Thymus (tissue), 11 donors: ENCODE measurements around the gene UPK3A. TPM values are rescaled to one million over a fixed set of nuclear protein-coding genes. Genes with fewer than 3 reads are reported as not detected.
"Not testable (repeated sequence)": the region's sequence is repeated elsewhere in the genome, so short reads cannot be mapped to it uniquely, and the experiment has no call there.

ENCODE experiments used
- DNase-seq, 9 donors: peaks; one replicate each; pipeline ENCODE4 v3.0.0-alpha.2; 2013; ENCODE audit warnings: low spot score in 9 of 9, low read depth in 6 of 9, missing footprints in 1 of 9
- H3K27ac ChIP-seq, 2 donors: one replicate each; pipeline ENCODE4 v1.5.1; 2013; ENCODE audit warnings: control low read depth in 1 of 2, low read depth in 1 of 2, low read length in 1 of 2, mild to moderate bottlenecking in 1 of 2, moderate library complexity in 1 of 2
- H3K27me3 ChIP-seq, 2 donors: one replicate each; pipeline ENCODE4 v1.5.1; 2013; ENCODE audit warnings: low read length in 1 of 2; ENCODE audit not compliant: control insufficient read depth in 2 of 2, insufficient read depth in 1 of 2
- H3K36me3 ChIP-seq, 2 donors: one replicate each; pipeline ENCODE4 v1.5.1; 2013; ENCODE audit warnings: low read length in 1 of 2, mild to moderate bottlenecking in 1 of 2, moderate library complexity in 1 of 2; ENCODE audit not compliant: control insufficient read depth in 2 of 2, insufficient read depth in 2 of 2
- H3K4me1 ChIP-seq, 2 donors: one replicate each; pipeline ENCODE4 v1.5.1; 2013; ENCODE audit warnings: low read length in 2 of 2; ENCODE audit not compliant: control insufficient read depth in 2 of 2, insufficient read depth in 2 of 2
- H3K4me3 ChIP-seq, 2 donors: one replicate each; pipeline ENCODE4 v1.5.1; 2013; ENCODE audit warnings: low read length in 2 of 2, control low read depth in 1 of 2, mild to moderate bottlenecking in 1 of 2
- H3K9me3 ChIP-seq, 2 donors: one replicate each; pipeline ENCODE4 v1.5.1; 2013; ENCODE audit warnings: low read length in 1 of 2, mild to moderate bottlenecking in 1 of 2; ENCODE audit not compliant: control insufficient read depth in 2 of 2, insufficient read depth in 1 of 2
- WGBS: extraction: QIAGEN DNeasy Blood & Tissue Kit; methylation state at CpG from one replicate; pipeline ENCODE4 v1.1.7; 2013; 5-methylcytosine and 5-hydroxymethylcytosine counted together
- polyA plus RNA-seq: library from polyadenylated mRNA; stranded (reverse); fragments of 200-250 nt; gene quantifications from one replicate; pipeline ENCODE4 v1.2.3, GENCODE V29; 2013
- total RNA-seq: library from RNA; stranded (reverse); fragments of 120-200 nt; gene quantifications from one replicate; pipeline ENCODE4 v1.2.4, GENCODE V29; 2013
- donor health status: healthy.

Gene UPK3A
- total and polyA plus RNA-seq, 2 donors = 0.47 to 1.0 TPM

DNA sequence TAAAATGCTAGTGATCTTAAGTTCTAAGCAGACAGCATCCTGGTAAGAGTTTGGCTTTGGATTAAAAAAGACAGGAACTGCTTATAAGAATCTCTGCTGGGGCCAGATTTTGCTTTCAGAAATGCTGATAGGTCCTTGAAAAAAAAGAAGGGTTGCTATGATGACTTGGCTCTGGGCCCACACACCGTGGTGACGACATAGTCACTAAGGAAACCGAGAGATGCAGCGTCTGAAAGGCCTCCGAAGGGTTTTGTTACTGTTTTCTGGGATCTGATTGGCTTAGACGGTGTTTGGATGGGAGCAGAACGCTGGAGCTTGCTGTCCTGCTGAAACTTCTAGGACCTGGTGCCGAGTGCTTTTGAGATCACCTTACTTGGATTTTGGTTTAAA lies 33.4 kb downstream of the UPK3A start:
- H3K4me3 ChIP-seq = peak overlapping the region; percentile 14 to 49
- peak in 8 of 9 donors; percentile 66 to 92 (median 80) for DNase-seq
- peaks cover 9 to 12% of the 10 kb centered on the region in 2 donors for H3K36me3 ChIP-seq
- peak overlapping the region; percentile 92 to 96 for H3K27ac ChIP-seq
- 13% methylated on average over 8 of the region's 8 CpGs for WGBS
- H3K27me3 ChIP-seq = no peaks in the 10 kb centered on the region
- H3K9me3 ChIP-seq = no peaks in the 10 kb centered on the region
- peaks cover 14 to 45% of the 10 kb centered on the region in 2 donors for H3K4me1 ChIP-seq

DNA sequence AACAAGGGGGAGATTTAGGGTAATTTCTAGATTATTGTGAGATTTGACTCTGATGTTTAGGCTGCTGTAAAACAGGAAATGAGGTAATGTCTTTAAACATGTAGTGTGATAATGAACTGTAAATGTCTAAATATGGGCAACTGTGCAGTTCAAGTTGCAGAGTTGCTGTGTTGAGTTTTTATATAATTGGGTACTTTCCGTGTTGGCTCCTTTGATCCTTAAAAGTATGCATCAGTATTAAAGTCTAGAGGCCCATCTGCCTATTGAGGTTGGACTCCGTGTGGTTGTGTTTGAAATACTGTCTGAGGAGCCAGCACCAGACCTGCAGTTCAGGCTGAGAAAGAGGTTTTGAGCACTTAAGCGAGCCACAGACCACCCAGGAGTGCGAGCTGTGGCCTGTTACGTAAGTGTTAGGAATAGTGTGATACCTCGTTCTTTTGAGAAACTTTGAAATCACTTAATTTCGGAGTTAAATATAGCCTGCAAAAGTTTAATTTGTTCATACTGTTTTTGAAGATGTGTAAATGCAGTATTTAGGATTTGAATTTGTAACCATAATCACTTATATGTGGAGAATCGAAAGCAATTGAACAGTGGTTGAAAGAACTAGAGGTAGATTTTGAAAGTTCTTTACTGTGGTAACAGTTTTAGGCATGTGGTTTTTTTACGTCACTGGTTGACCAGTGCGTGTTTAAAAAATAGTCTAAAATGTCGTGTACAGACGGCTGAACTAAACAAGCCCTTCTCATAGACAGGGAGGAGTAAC lies 34.0 kb downstream of the UPK3A start:
- Histone ChIP-seq H3K4me1 (peaks cover 14 to 45% of the 10 kb centered on the region in 2 donors), H3K27ac (peak overlapping the region; percentile 92 to 97), H3K36me3 (peaks cover 15 to 18% of the 10 kb centered on the region in 2 donors), H3K9me3 (no peaks in the 10 kb centered on the region), H3K27me3 (no peaks in the 10 kb centered on the region), H3K4me3 (peak overlapping the region; percentile 14 to 49)
- 76% methylated on average over 12 of the region's 12 CpGs for WGBS
- DNase-seq = peak in 2 of 9 donors; percentile 21 to 79

GRCh38 chr22:45319324-45319685 lies 34.6 kb downstream of the UPK3A start:
- Histone ChIP-seq H3K4me3 (no peak overlapping the region), H3K4me1 (peaks cover 14 to 40% of the 10 kb centered on the region in 2 donors), H3K27ac (peak overlapping the region; percentile 90 to 92), H3K27me3 (no peaks in the 10 kb centered on the region), H3K9me3 (no peaks in the 10 kb centered on the region), H3K36me3 (peaks cover 20 to 24% of the 10 kb centered on the region in 2 donors)
- no peak for DNase-seq
- WGBS = 89% methylated on average over 5 of the region's 5 CpGs

DNA sequence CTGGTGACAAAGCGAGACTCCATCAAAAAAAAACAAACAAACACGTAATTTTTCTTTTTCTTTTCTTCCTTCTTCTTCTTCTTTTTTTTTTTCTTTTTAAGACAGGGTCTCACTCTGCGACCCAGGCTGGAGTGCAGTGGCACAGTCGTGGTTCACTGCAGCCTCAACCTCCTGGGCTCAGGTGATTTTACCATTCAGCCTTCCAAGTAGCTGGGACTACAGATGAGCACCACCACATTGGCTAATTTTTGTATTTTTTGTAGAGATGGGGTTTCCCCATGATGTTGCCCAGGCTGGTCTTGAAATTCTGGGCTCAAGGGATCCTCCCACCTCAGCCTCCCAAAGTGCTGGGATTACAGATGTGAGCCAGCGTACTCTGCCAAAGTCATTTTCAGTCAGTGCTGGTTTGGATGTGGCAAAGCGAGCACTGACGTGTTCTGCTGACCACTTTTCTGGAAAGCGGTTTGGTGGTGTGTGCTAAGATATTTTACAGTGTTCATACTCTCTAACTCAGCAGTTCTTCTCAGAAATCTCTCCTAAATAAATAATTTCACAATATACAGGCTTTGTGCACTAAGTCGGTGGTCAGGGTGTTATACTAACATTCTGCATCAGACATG lies 35.7 kb downstream of the UPK3A start:
- peak overlapping the region in 1 of 2 donors; percentile 25 for H3K27ac ChIP-seq

DNA sequence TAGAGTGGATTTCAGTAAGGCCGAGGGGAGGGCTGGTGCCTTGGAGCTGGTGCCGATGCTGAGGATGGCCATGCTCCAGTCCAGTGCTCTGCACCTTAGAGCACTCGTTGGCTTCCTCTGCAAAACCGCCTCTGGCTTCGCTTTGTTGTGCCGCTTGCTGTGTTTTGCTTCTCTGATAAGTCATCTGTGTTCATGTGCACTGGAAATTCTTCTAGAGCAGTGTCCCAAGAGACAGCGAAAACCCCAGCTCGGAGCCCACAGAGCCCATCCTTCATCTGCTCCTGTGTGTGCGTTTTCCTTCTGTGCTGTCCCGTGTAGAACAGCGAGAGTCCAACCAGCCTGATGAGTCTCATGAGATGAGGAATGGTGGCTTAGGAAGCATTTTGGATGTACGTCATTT lies 37.1 kb downstream of the UPK3A start:
- Histone ChIP-seq H3K36me3 (peaks cover 30 to 32% of the 10 kb centered on the region in 2 donors), H3K4me1 (peaks cover 14 to 31% of the 10 kb centered on the region in 2 donors), H3K27ac (no peak overlapping the region), H3K27me3 (no peaks in the 10 kb centered on the region), H3K9me3 (no peaks in the 10 kb centered on the region), H3K4me3 (no peak overlapping the region)
- 90% methylated on average over 12 of the region's 12 CpGs for WGBS
- no peak for DNase-seq

More for the DNA sequence above, 35.7 kb downstream of the UPK3A start:
- H3K9me3 ChIP-seq = no peaks in the 10 kb centered on the region
- no peak overlapping the region for H3K4me3 ChIP-seq
- H3K4me1 ChIP-seq = peaks cover 14 to 36% of the 10 kb centered on the region in 2 donors
- DNase-seq = no peak
- 96% methylated on average over 9 of the region's 9 CpGs for WGBS
- peaks cover 29 to 32% of the 10 kb centered on the region in 2 donors for H3K36me3 ChIP-seq
- H3K27me3 ChIP-seq = no peaks in the 10 kb centered on the region

GRCh38 chr22:45322873-45323525 lies 38.2 kb downstream of the UPK3A start:
- no peak for DNase-seq
- no peak overlapping the region for H3K27ac ChIP-seq
- 97% methylated on average over 24 of the region's 24 CpGs for WGBS
- H3K4me1 ChIP-seq = peaks cover 8 to 20% of the 10 kb centered on the region in 2 donors
- H3K9me3 ChIP-seq = no peaks in the 10 kb centered on the region
- H3K27me3 ChIP-seq = no peaks in the 10 kb centered on the region
- H3K36me3 ChIP-seq = peaks cover 29 to 40% of the 10 kb centered on the region in 2 donors
- no peak overlapping the region for H3K4me3 ChIP-seq

DNA sequence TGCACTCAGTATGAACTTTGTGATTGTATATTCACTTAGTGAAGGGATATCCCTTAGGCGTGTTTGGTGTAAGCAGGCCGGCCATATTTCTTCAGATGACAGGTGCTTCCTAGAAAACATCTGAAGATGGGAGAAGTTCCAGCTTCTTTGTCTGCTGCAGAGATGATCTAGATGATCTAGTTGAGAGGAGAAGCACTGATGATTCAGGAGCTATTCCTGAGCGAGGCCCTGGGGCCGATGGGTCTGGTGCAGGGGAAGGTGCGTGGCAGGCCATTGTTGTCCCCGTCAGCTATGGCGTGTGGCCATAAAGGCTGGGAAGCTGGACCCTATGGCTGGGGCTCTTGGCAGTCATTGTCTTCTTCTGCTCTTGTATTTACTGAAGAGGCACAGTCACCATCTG lies 38.9 kb downstream of the UPK3A start:
- Histone ChIP-seq H3K36me3 (peaks cover 29 to 41% of the 10 kb centered on the region in 2 donors), H3K9me3 (no peaks in the 10 kb centered on the region), H3K4me1 (peaks cover 6 to 13% of the 10 kb centered on the region in 2 donors), H3K27ac (no peak overlapping the region), H3K4me3 (no peak overlapping the region), H3K27me3 (no peaks in the 10 kb centered on the region)
- 90% methylated on average over 7 of the region's 7 CpGs for WGBS
- no peak for DNase-seq

GRCh38 chr22:45324311-45324711 lies 39.6 kb downstream of the UPK3A start:
- Histone ChIP-seq H3K4me3 (no peak overlapping the region), H3K9me3 (no peaks in the 10 kb centered on the region)
- WGBS = 96% methylated on average over 12 of the region's 12 CpGs

DNA sequence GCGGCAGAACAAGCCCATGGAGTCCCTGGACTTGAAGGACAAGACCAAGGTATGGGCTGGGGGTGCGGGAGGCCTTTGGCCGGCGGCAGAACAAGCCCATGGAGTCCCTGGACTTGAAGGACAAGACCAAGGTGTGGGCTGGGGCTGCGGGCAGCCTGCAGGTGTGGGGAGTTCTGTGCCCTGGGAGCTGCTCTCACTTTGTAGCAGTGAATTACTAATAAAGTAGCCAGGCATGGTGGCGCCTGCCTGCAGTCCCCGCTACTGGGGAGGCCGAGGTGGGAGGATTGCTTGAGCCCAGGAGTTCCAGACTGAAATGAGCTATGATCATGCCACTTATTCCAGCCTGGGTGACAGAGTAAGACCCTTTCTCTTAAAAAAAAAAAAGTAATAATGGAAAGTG lies 43.5 kb downstream of the UPK3A start:
- DNase-seq, H3K27me3 ChIP-seq, H3K4me1 ChIP-seq, H3K27ac ChIP-seq, H3K4me3 ChIP-seq, H3K9me3 ChIP-seq: not testable (repeated sequence)
- H3K36me3 ChIP-seq = peaks cover 52 to 53% of the 10 kb centered on the region in 2 donors
- 89% methylated on average over 7 of the region's 8 CpGs for WGBS

More at GRCh38 chr22:45324311-45324711, 39.6 kb downstream of the UPK3A start:
- DNase-seq = no peak
- Histone ChIP-seq H3K27ac (no peak overlapping the region), H3K27me3 (no peaks in the 10 kb centered on the region), H3K36me3 (peaks cover 34 to 44% of the 10 kb centered on the region in 2 donors), H3K4me1 (peaks cover 3 to 9% of the 10 kb centered on the region in 2 donors)
